ENCODE data around the gene PROM1. TPM values are rescaled to one million over a fixed set of nuclear protein-coding genes. Genes with fewer than 3 reads are reported as not detected.

The PROM1 gene
- total and polyA plus RNA-seq, 2 of the 8 experiments (the other 6 are each of a cell fraction or from before 2014, with no cell fraction given) = 36.0 to 59.7 TPM

DNA sequence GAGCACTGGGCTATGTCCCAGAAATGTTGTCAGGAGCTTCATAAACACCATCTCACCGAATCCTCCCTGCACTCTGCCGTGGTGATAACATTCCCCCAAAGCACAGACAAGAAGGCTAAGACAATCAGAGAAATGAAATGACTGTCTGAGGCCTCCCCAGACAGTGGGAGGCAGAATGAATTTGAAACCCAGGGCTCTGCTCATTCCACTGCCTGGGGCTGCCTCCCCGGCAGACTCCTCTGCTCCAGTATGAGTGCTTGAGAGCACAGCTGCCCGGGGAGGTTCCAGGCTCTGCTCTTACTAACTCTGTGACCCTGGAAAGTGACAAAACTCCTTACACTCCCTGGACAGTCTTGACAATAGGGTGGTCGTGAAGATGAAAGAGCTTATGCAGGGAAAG is 154.9 kb downstream of the PROM1 start:
- Histone ChIP-seq H2AK5ac (ENCODE audit: low read depth, low read length) (no peak overlapping the region), H4K5ac (ENCODE audit: insufficient read length, low read depth, low read length) (no peak overlapping the region), H3K14ac (ENCODE audit: insufficient read length) (no peak overlapping the region), H3K9me3 (ENCODE audit: insufficient read depth in 2 of 2, low read depth in 1 of 2, low read length in 1 of 2) (no peaks in the 10 kb centered on the region), H3K79me2 (ENCODE audit: control insufficient read depth in 1 of 2, insufficient read depth in 2 of 2, low read length in 2 of 2) (no peaks in the 10 kb centered on the region), H3K4me2 (ENCODE audit: insufficient read depth in 1 of 2, low read depth in 2 of 2, low read length in 2 of 2) (no peak overlapping the region), H3K27ac (ENCODE audit: low read depth, low read length) (no peak overlapping the region), H3K79me1 (ENCODE audit: low read depth, low read length) (no peaks in the 10 kb centered on the region), H3K9ac (replicated peaks in 1 of 4; ENCODE audit: extremely low read depth in 1 of 4, low read depth in 3 of 4, low read length in 3 of 4) (no peak overlapping the region), H2BK20ac (ENCODE audit: low read length) (no peak overlapping the region), H3K4me1 (replicated peaks in 1 of 4; ENCODE audit: control insufficient read depth in 3 of 4, insufficient read depth in 4 of 4, low read length in 3 of 4) (no peaks in the 10 kb centered on the region), H4K91ac (replicated peaks; ENCODE audit: insufficient read length, low read length) (no peak overlapping the region), H3K18ac (ENCODE audit: extremely low read depth, low read length) (no peak overlapping the region), H2BK120ac (replicated peaks; ENCODE audit: low read depth, low read length) (no peak overlapping the region), H2AFZ (ENCODE audit: low read length) (no peak overlapping the region), H2BK12ac (ENCODE audit: low read depth, low read length) (no peak overlapping the region), H3K23ac (ENCODE audit: insufficient read length) (no peak overlapping the region), H4K20me1 (replicated peaks in 1 of 2; ENCODE audit: control insufficient read depth in 1 of 2, insufficient read depth in 2 of 2, low read length in 2 of 2) (no peaks in the 10 kb centered on the region), H3K4me3 (ENCODE audit: extremely low read depth in 1 of 4, insufficient read depth in 2 of 4, low read depth in 3 of 4, low read length in 4 of 4) (no peak overlapping the region), H3K23me2 (ENCODE audit: low read depth, low read length) (no peaks in the 10 kb centered on the region), H3K56ac (replicated peaks; ENCODE audit: insufficient read length, low read depth, low read length) (no peak overlapping the region), H4K8ac (ENCODE audit: extremely low read depth, insufficient read depth, low read length) (no peak overlapping the region), H3K27me3 (replicated peaks in 1 of 4; ENCODE audit: control insufficient read depth in 3 of 4, extremely low read depth in 1 of 4, insufficient read depth in 3 of 4, low read length in 3 of 4) (no peaks in the 10 kb centered on the region), H2BK15ac (ENCODE audit: low read length) (no peak overlapping the region), H3K4ac (replicated peaks; ENCODE audit: insufficient read length, low read depth, low read length) (no peak overlapping the region), H3K36me3 (ENCODE audit: control insufficient read depth in 2 of 4, insufficient read depth in 4 of 4, low read length in 3 of 4) (no peaks in the 10 kb centered on the region), H2BK5ac (ENCODE audit: low read depth, low read length) (no peak overlapping the region)
- no peak for DNase-seq (ENCODE audit: low read depth in 1 of 2, low spot score in 2 of 2)
- ChIA-PET POLR2A (ENCODE audit: partially characterized antibody) (no interaction called here), CTCF (ENCODE audit: partially characterized antibody) (interaction anchor here (0.6 to 1.9 kb wide), 6 partner anchors 9 to 123 kb away, joined by 3 to 8 read pairs (median 3); no protein-coding TSS in a partner anchor)
- TF ChIP-seq RNF2 (IDR thresholded peaks at IDR 0.05; ENCODE audit: borderline replicate concordance, low read depth, low read length, missing control alignments, poor library complexity, severe bottlenecking) = no peak
- no peak for TF ChIP-seq KDM5A (IDR thresholded peaks at IDR 0.05; ENCODE audit: low read length)
- TF ChIP-seq BRCA1 (IDR thresholded peaks at IDR 0.05; ENCODE audit: low read depth, low read length) = no peak
- no peak for TF ChIP-seq SIRT6 (IDR thresholded peaks at IDR 0.05; ENCODE audit: low read length)
- 89% methylated on average over 5 of the region's 5 CpGs; no CpG with 5 or more reads in 1 of the 2 experiments for WGBS, 2 experiments (ENCODE audit: extremely low coverage in 1 of 2, insufficient coverage in 1 of 2, insufficient read length in 1 of 2, insufficient replicate concordance in 2 of 2, low coverage in 1 of 2, low lambda C conversion rate in 2 of 2, missing lambda C conversion rate in 1 of 2)
- FAIRE-seq = no peak

Measured in H1 (cell line).